Measurements from ENCODE around the gene NOX3. TPM values are rescaled to one million over a fixed set of nuclear protein-coding genes. Genes with fewer than 3 reads are reported as not detected.

Gene NOX3
- total and polyA plus RNA-seq, 2 of the 8 experiments (the other 6 are each of a cell fraction or from before 2014, with no cell fraction given): not detected

DNA sequence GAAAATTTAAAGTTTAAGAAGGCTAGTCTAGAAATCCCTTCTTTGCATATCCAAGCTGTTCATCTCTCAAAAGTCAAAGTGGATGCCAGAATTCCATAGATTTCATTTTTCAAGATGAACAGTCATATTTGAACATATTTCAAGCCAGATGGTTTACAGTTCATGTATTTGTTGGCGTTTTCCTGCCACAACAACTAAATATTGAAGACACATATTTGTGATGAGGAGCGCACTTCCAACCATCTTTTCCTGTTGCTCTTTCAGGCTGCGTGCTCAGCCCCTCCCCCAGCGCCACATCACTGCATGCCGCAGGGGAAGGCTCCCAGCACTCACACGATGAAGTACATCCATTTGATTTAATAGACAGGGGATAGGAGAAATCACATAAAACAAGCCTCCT, 5.9 kb upstream of the NOX3 start:
- Histone ChIP-seq H2BK20ac (ENCODE audit: low read length) (no peak overlapping the region), H2BK5ac (ENCODE audit: low read depth, low read length) (no peak overlapping the region), H3K4me3 (ENCODE audit: extremely low read depth in 1 of 4, insufficient read depth in 2 of 4, low read depth in 3 of 4, low read length in 4 of 4) (no peak overlapping the region), H3K4me1 (replicated peaks in 1 of 4; ENCODE audit: control insufficient read depth in 3 of 4, insufficient read depth in 4 of 4, low read length in 3 of 4) (peaks cover 0 to 3% (median 0%) of the 10 kb centered on the region in 4 experiments; a peak in 1 of 7 replicates), H3K27ac (ENCODE audit: low read depth, low read length) (no peak overlapping the region), H2AK5ac (ENCODE audit: low read depth, low read length) (no peak overlapping the region), H3K23ac (ENCODE audit: insufficient read length) (no peak overlapping the region), H4K5ac (ENCODE audit: insufficient read length, low read depth, low read length) (no peak overlapping the region), H3K79me1 (ENCODE audit: low read depth, low read length) (no peaks in the 10 kb centered on the region), H2BK12ac (ENCODE audit: low read depth, low read length) (no peak overlapping the region), H3K14ac (ENCODE audit: insufficient read length) (no peak overlapping the region), H3K36me3 (ENCODE audit: control insufficient read depth in 2 of 4, insufficient read depth in 4 of 4, low read length in 3 of 4) (no peaks in the 10 kb centered on the region), H2AFZ (ENCODE audit: low read length) (no peak overlapping the region), H3K23me2 (ENCODE audit: low read depth, low read length) (no peaks in the 10 kb centered on the region), H4K91ac (replicated peaks; ENCODE audit: insufficient read length, low read length) (no peak overlapping the region), H3K9ac (replicated peaks in 1 of 4; ENCODE audit: extremely low read depth in 1 of 4, low read depth in 3 of 4, low read length in 3 of 4) (no peak overlapping the region), H3K9me3 (ENCODE audit: insufficient read depth in 2 of 2, low read depth in 1 of 2, low read length in 1 of 2) (peaks cover 0 to 3% of the 10 kb centered on the region in 2 experiments; a peak in 3 of 4 replicates), H2BK120ac (replicated peaks; ENCODE audit: low read depth, low read length) (no peak overlapping the region), H2BK15ac (ENCODE audit: low read length) (no peak overlapping the region), H3K56ac (replicated peaks; ENCODE audit: insufficient read length, low read depth, low read length) (no peak overlapping the region), H3K27me3 (replicated peaks in 1 of 4; ENCODE audit: control insufficient read depth in 3 of 4, extremely low read depth in 1 of 4, insufficient read depth in 3 of 4, low read length in 3 of 4) (no peaks in the 10 kb centered on the region; a peak in 1 of 7 replicates), H4K20me1 (replicated peaks in 1 of 2; ENCODE audit: control insufficient read depth in 1 of 2, insufficient read depth in 2 of 2, low read length in 2 of 2) (no peaks in the 10 kb centered on the region), H3K18ac (ENCODE audit: extremely low read depth, low read length) (no peak overlapping the region), H4K8ac (ENCODE audit: extremely low read depth, insufficient read depth, low read length) (no peak overlapping the region), H3K4me2 (ENCODE audit: insufficient read depth in 1 of 2, low read depth in 2 of 2, low read length in 2 of 2) (no peak overlapping the region), H3K4ac (replicated peaks; ENCODE audit: insufficient read length, low read depth, low read length) (no peak overlapping the region), H3K79me2 (ENCODE audit: control insufficient read depth in 1 of 2, insufficient read depth in 2 of 2, low read length in 2 of 2) (no peaks in the 10 kb centered on the region)
- CTCF ChIA-PET (ENCODE audit: partially characterized antibody): no interaction called here
- no peak for FAIRE-seq
- 74% methylated on average over 6 of the region's 6 CpGs; no CpG with 5 or more reads in 1 of the 2 experiments for WGBS, 2 experiments (ENCODE audit: extremely low coverage in 1 of 2, insufficient coverage in 1 of 2, insufficient read length in 1 of 2, insufficient replicate concordance in 2 of 2, low coverage in 1 of 2, low lambda C conversion rate in 2 of 2, missing lambda C conversion rate in 1 of 2)
- POLR2A ChIA-PET (ENCODE audit: partially characterized antibody): no interaction called here
- DNase-seq (ENCODE audit: low read depth in 1 of 2, low spot score in 2 of 2): no peak
- no peak for TF ChIP-seq HDAC6 (IDR thresholded peaks at IDR 0.05; ENCODE audit: low read depth, low read length)
- TF ChIP-seq MAX (IDR thresholded peaks at IDR 0.05): no peak
- no peak for TF ChIP-seq SP2 (IDR thresholded peaks at IDR 0.05; ENCODE audit: low read length)
- no peak for TF ChIP-seq RBBP5 (IDR thresholded peaks at IDR 0.05; ENCODE audit: borderline replicate concordance, low read depth, low read length)
- TF ChIP-seq BCL11A (IDR thresholded peaks at IDR 0.05; ENCODE audit: low read depth in 2 of 2, low read length in 2 of 2): no peak
- no peak for TF ChIP-seq ATF3 (IDR thresholded peaks at IDR 0.05; ENCODE audit: insufficient read depth, low read depth, low read length)
- no peak for TF ChIP-seq TAF1 (IDR thresholded peaks at IDR 0.05; ENCODE audit: low read depth, low read length)
- TF ChIP-seq MAFK (IDR thresholded peaks at IDR 0.05; ENCODE audit: low read depth, low read length): no peak
- no peak for TF ChIP-seq RNF2 (IDR thresholded peaks at IDR 0.05; ENCODE audit: borderline replicate concordance, low read depth, low read length, missing control alignments, poor library complexity, severe bottlenecking)
- no peak for TF ChIP-seq SIN3A (conservative IDR thresholded peaks at IDR 0.05 in 1 of 2, IDR thresholded peaks at IDR 0.05 in 1 of 2; ENCODE audit: low read depth in 1 of 2, low read length in 2 of 2)
- no peak for TF ChIP-seq EZH2 (IDR thresholded peaks at IDR 0.05; ENCODE audit: low read depth, low read length, severe bottlenecking)
- TF ChIP-seq POU5F1 (IDR thresholded peaks at IDR 0.05; ENCODE audit: low read depth, low read length): no peak
- TF ChIP-seq EP300 (IDR thresholded peaks at IDR 0.05; ENCODE audit: borderline replicate concordance in 1 of 2, low read depth in 2 of 2, low read length in 2 of 2): no peak
